H9 (cell line): ENCODE data around the gene FYN. TPM values are rescaled to one million over a fixed set of nuclear protein-coding genes. Genes with fewer than 3 reads are reported as not detected.
A peak's percentile ranks its signal among the peaks of the same experiment; 100 is the strongest.

ENCODE experiments used
- DNase-seq: peaks from one replicate; pipeline ENCODE4 v3.0.0-alpha.2; 2017
- H2AFZ ChIP-seq: one replicate; pipeline ENCODE4 v1.6.1; 2013; ENCODE audit warnings: mild to moderate bottlenecking, low read length, control low read depth, moderate library complexity
- H2AK5ac ChIP-seq: 2 replicates; pipeline ENCODE4 v1.6.1; 2013; ENCODE audit warnings: low read length, control low read depth, mixed read lengths; ENCODE audit not compliant: insufficient read length
- H2BK120ac ChIP-seq: one replicate; pipeline ENCODE4 v1.6.1; 2013; ENCODE audit warnings: low read depth, mild to moderate bottlenecking, low read length, control low read depth, inconsistent platforms; ENCODE audit not compliant: poor library complexity, severe bottlenecking
- H2BK12ac ChIP-seq: 2 replicates; pipeline ENCODE4 v1.6.1; 2013; ENCODE audit warnings: low read length, control low read depth, mixed read lengths, low read depth; ENCODE audit not compliant: insufficient read length
- H2BK15ac ChIP-seq: 2 replicates; pipeline ENCODE4 v1.6.1; 2013; ENCODE audit warnings: low read depth, low read length, control low read depth
- H2BK20ac ChIP-seq: one replicate; pipeline ENCODE4 v1.6.1; 2013; ENCODE audit warnings: low read depth, mild to moderate bottlenecking, low read length, control low read depth, inconsistent platforms; ENCODE audit not compliant: poor library complexity, severe bottlenecking
- H2BK5ac ChIP-seq: 2 replicates; pipeline ENCODE4 v1.6.1; 2013; ENCODE audit warnings: low read length, control low read depth, mixed read lengths; ENCODE audit not compliant: insufficient read length
- H3K14ac ChIP-seq: 2 replicates; pipeline ENCODE4 v1.6.1; 2013; ENCODE audit warnings: low read length, control low read depth; ENCODE audit not compliant: insufficient read depth
- H3K18ac ChIP-seq: 2 replicates; pipeline ENCODE4 v1.6.1; 2013; ENCODE audit warnings: low read depth, mild to moderate bottlenecking, mixed read lengths, low read length, control low read depth; ENCODE audit not compliant: insufficient read length
- H3K23ac ChIP-seq: 2 replicates; pipeline ENCODE4 v1.6.1; 2013; ENCODE audit warnings: low read length, control low read depth, mixed read lengths, low read depth; ENCODE audit not compliant: insufficient read length
- H3K23me2 ChIP-seq: 2 replicates; pipeline ENCODE4 v1.6.1; 2013; ENCODE audit warnings: low read depth, mild to moderate bottlenecking, mixed read lengths, low read length, control low read depth; ENCODE audit not compliant: insufficient read length, poor library complexity, severe bottlenecking
- H3K27ac ChIP-seq: 2 replicates; pipeline ENCODE4 v1.5.1; 2013; ENCODE audit warnings: low read length, control low read depth, mixed read lengths, low read depth; ENCODE audit not compliant: insufficient read length
- H3K27me3 ChIP-seq: 2 replicates; pipeline ENCODE4 v1.6.1; 2013; ENCODE audit warnings: low read length, control low read depth, inconsistent platforms; ENCODE audit not compliant: insufficient read depth
- H3K4ac ChIP-seq: 2 replicates; pipeline ENCODE4 v1.6.1; 2013; ENCODE audit warnings: low read depth, mild to moderate bottlenecking, control low read depth, inconsistent platforms, low read length, moderate library complexity
- H3K4me1 ChIP-seq: 2 replicates; pipeline ENCODE4 v1.6.1; 2013; ENCODE audit warnings: low read length, control low read depth, inconsistent platforms; ENCODE audit not compliant: insufficient read depth
- H3K4me2 ChIP-seq: 2 replicates; pipeline ENCODE4 v1.6.1; 2013; ENCODE audit warnings: low read length, control low read depth, mixed read lengths; ENCODE audit not compliant: insufficient read length, insufficient read depth
- H3K56ac ChIP-seq: 2 replicates; pipeline ENCODE4 v1.6.1; 2013; ENCODE audit warnings: low read depth, mild to moderate bottlenecking, mixed read lengths, low read length, control low read depth; ENCODE audit not compliant: insufficient read length
- H3K79me1 ChIP-seq: 2 replicates; pipeline ENCODE4 v1.6.1; 2013; ENCODE audit warnings: low read depth, mild to moderate bottlenecking, moderate library complexity, low read length, control low read depth, inconsistent platforms; ENCODE audit not compliant: insufficient read depth, poor library complexity, severe bottlenecking
- H3K79me2 ChIP-seq: 2 replicates; pipeline ENCODE4 v1.6.1; 2013; ENCODE audit warnings: low read length, control low read depth, inconsistent platforms; ENCODE audit not compliant: insufficient read depth
- H3K9ac ChIP-seq: 2 replicates; pipeline ENCODE4 v1.6.1; 2013; ENCODE audit warnings: low read length, control low read depth, mixed read lengths; ENCODE audit not compliant: insufficient read length; ENCODE audit errors: extremely low read depth
- H3K9me3 ChIP-seq: one replicate; pipeline ENCODE4 v1.6.1; 2013; ENCODE audit warnings: low read depth, low read length, inconsistent platforms; ENCODE audit not compliant: control insufficient read depth
- H3T11ph ChIP-seq: one replicate; pipeline ENCODE4 v1.6.1; 2013; ENCODE audit warnings: mild to moderate bottlenecking, low read length, control low read depth, inconsistent platforms
- H4K20me1 ChIP-seq: one replicate; pipeline ENCODE4 v1.6.1; 2013; ENCODE audit not compliant: control insufficient read depth, insufficient read length, insufficient read depth
- H4K5ac ChIP-seq: 2 replicates; pipeline ENCODE4 v1.6.1; 2013; ENCODE audit warnings: low read depth, mild to moderate bottlenecking, mixed read lengths, low read length, control low read depth; ENCODE audit not compliant: insufficient read length
- H4K8ac ChIP-seq: replicated peaks from 2 replicates; pipeline ENCODE4 v1.6.1; 2013; ENCODE audit warnings: low read length, control low read depth, mixed read lengths, low read depth; ENCODE audit not compliant: insufficient read length
- H4K91ac ChIP-seq: 2 replicates; pipeline ENCODE4 v1.6.1; 2013; ENCODE audit warnings: low read depth, mild to moderate bottlenecking, moderate library complexity, mixed read lengths, low read length, control low read depth; ENCODE audit not compliant: insufficient read length
- H3K27ac Mint-ChIP-seq, 3 experiments: 2 replicates in 2 of 3; 3 replicates in 1 of 3; pipeline ENCODE4 v1.8.0; 2020 to 2021; ENCODE audit warnings: mixed read lengths in 3 of 3, mild to moderate bottlenecking in 1 of 3, moderate library complexity in 1 of 3
- H3K27me3 Mint-ChIP-seq: 2 replicates; pipeline ENCODE4 v1.8.0; 2021; ENCODE audit warnings: low read depth, mild to moderate bottlenecking, moderate library complexity, mixed read lengths
- H3K36me3 Mint-ChIP-seq, 3 experiments: 2 replicates in 2 of 3; 3 replicates in 1 of 3; pipeline ENCODE4 v1.8.0; 2020 to 2021; ENCODE audit warnings: low read depth in 3 of 3, mixed read lengths in 3 of 3; ENCODE audit not compliant: insufficient read depth in 1 of 3
- H3K4me1 Mint-ChIP-seq, 2 experiments: 2 replicates each; pipeline ENCODE4 v1.8.0; 2020; ENCODE audit warnings: mixed read lengths in 2 of 2
- H3K4me3 Mint-ChIP-seq, 2 experiments: 2 replicates in 1 of 2; 3 replicates in 1 of 2; pipeline ENCODE4 v1.8.0; 2020 to 2021; ENCODE audit warnings: mild to moderate bottlenecking in 2 of 2, mixed read lengths in 2 of 2, moderate library complexity in 1 of 2
- H3K9me3 Mint-ChIP-seq, 2 experiments: 2 replicates in 1 of 2; 3 replicates in 1 of 2; pipeline ENCODE4 v1.8.0; 2020; ENCODE audit warnings: mild to moderate bottlenecking in 2 of 2, mixed read lengths in 2 of 2, moderate library complexity in 1 of 2
- WGBS: extraction: QIAGEN DNeasy Blood & Tissue Kit; methylation state at CpG from one replicate; pipeline ENCODE4 v1.1.7; 2013; ENCODE audit warnings: missing lambda C conversion rate, low lambda C conversion rate, mixed read lengths; ENCODE audit not compliant: insufficient read length; ENCODE audit errors: extremely low coverage; 5-methylcytosine and 5-hydroxymethylcytosine counted together
- total RNA-seq: library from RNA; stranded (reverse); gene quantifications from 2 replicates; pipeline ENCODE4 v1.2.1, GENCODE V29; 2021
- TF ChIP-seq, protein P1 (sequence below): fragments of 200-600 bp; sonication (generic); conservative IDR thresholded peaks from 3 replicates; pipeline ENCODE4 v1.8.0; 2021; ENCODE audit warnings: antibody characterized with exemption, mild to moderate bottlenecking

The FYN gene
- total RNA-seq, 1 experiment from 2014 or later, result 64.8 TPM

- Histone ChIP-seq H4K20me1 (no peaks in the 10 kb centered on the region), H4K91ac (no peak overlapping the region), H3K56ac (no peak overlapping the region), H4K5ac (no peak overlapping the region), H3K23ac (no peak overlapping the region), H3K4me2 (no peak overlapping the region), H3K23me2 (no peaks in the 10 kb centered on the region), H2BK5ac (no peak overlapping the region), H3K79me2 (no peaks in the 10 kb centered on the region), H3K18ac (no peak overlapping the region), H3K79me1 (no peaks in the 10 kb centered on the region), H2BK120ac (no peak overlapping the region), H2BK20ac (no peak overlapping the region), H4K8ac (no peak overlapping the region), H3K27ac (no peak overlapping the region), H3K9ac (no peak overlapping the region), H3K4ac (no peak overlapping the region), H2BK12ac (no peak overlapping the region), H2AK5ac (no peak overlapping the region), H3T11ph (no peak overlapping the region), H2AFZ (peak overlapping the region; percentile 45), H2BK15ac (no peak overlapping the region), H3K14ac (no peak overlapping the region), H3K27me3 (no peaks in the 10 kb centered on the region), H3K4me1 (peaks cover 4% of the 10 kb centered on the region; the same call in 1 of the 2 replicates), H3K9me3 (no peaks in the 10 kb centered on the region)
- TF ChIP-seq, protein P1, sequence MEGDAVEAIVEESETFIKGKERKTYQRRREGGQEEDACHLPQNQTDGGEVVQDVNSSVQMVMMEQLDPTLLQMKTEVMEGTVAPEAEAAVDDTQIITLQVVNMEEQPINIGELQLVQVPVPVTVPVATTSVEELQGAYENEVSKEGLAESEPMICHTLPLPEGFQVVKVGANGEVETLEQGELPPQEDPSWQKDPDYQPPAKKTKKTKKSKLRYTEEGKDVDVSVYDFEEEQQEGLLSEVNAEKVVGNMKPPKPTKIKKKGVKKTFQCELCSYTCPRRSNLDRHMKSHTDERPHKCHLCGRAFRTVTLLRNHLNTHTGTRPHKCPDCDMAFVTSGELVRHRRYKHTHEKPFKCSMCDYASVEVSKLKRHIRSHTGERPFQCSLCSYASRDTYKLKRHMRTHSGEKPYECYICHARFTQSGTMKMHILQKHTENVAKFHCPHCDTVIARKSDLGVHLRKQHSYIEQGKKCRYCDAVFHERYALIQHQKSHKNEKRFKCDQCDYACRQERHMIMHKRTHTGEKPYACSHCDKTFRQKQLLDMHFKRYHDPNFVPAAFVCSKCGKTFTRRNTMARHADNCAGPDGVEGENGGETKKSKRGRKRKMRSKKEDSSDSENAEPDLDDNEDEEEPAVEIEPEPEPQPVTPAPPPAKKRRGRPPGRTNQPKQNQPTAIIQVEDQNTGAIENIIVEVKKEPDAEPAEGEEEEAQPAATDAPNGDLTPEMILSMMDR, result peak; percentile 85
- Mint-ChIP-seq H3K4me1 (peaks cover 20 to 36% of the 10 kb centered on the region in 2 experiments), H3K9me3 (no peaks in the 10 kb centered on the region), H3K4me3 (no peak overlapping the region), H3K27ac (peak overlapping the region in 1 of 3 experiments; percentile 38; a peak in 3 of 7 replicates), H3K27me3 (no peaks in the 10 kb centered on the region), H3K36me3 (peaks cover 0 to 20% (median 3%) of the 10 kb centered on the region in 3 experiments; a peak in 6 of 7 replicates)
- DNase-seq, result peak; percentile 43
- no CpG with 5 or more reads among the region's 5 CpGs for WGBS
These were observed 163.4 kb downstream of the FYN start for GRCh38 chr6:111709615-111710398.
